Skeletal muscle satellite cell (primary cell): ENCODE data around the gene ICAM2.

Source experiments
- H3K27me3 ChIP-seq: 2 replicates; pipeline ENCODE4 v1.7.0; 2013; ENCODE audit warnings: low read length; ENCODE audit not compliant: control insufficient read depth, insufficient read depth
- H3K36me3 ChIP-seq: 2 replicates; pipeline ENCODE4 v1.7.0; 2013; ENCODE audit warnings: mild to moderate bottlenecking, control low read depth, low read length; ENCODE audit not compliant: insufficient read depth
- H3K4me1 ChIP-seq: 2 replicates; pipeline ENCODE4 v1.7.0; 2013; ENCODE audit warnings: low read length; ENCODE audit not compliant: control insufficient read depth, insufficient read depth
- H3K4me2 ChIP-seq: 2 replicates; pipeline ENCODE4 v1.7.0; 2013; ENCODE audit warnings: mild to moderate bottlenecking, low read length
- H3K4me3 ChIP-seq: 2 replicates; pipeline ENCODE4 v1.7.0; 2013; ENCODE audit warnings: low read length
- H3K9ac ChIP-seq: 2 replicates; pipeline ENCODE4 v1.7.0; 2013; ENCODE audit warnings: mild to moderate bottlenecking, low read depth, low read length, moderate library complexity
- H3K9me3 ChIP-seq: replicated peaks from 2 replicates; pipeline ENCODE4 v1.7.0; 2013; ENCODE audit warnings: mild to moderate bottlenecking, control low read depth, low read length

Gene ICAM2

GRCh38 chr17:64041912-64042311, 21.5 kb upstream of the ICAM2 start:
- no peak overlapping the region for H3K9ac ChIP-seq
- no peaks in the 10 kb centered on the region for H3K27me3 ChIP-seq
- H3K4me2 ChIP-seq: no peak overlapping the region
- no peaks in the 10 kb centered on the region for H3K9me3 ChIP-seq
- peaks cover 3% of the 10 kb centered on the region for H3K4me1 ChIP-seq
- H3K4me3 ChIP-seq: no peak overlapping the region
- H3K36me3 ChIP-seq: peaks cover 55% of the 10 kb centered on the region

- H3K27me3 ChIP-seq: no peaks in the 10 kb centered on the region
- peaks cover 3% of the 10 kb centered on the region for H3K4me1 ChIP-seq
- H3K9ac ChIP-seq: no peak overlapping the region
- H3K4me2 ChIP-seq: no peak overlapping the region
- peaks cover 41% of the 10 kb centered on the region for H3K36me3 ChIP-seq
- no peaks in the 10 kb centered on the region for H3K9me3 ChIP-seq
- no peak overlapping the region for H3K4me3 ChIP-seq
Observed at GRCh38 chr17:64040206-64040605, 19.8 kb upstream of the ICAM2 start.

- no peaks in the 10 kb centered on the region for H3K27me3 ChIP-seq
- no peak overlapping the region for H3K4me3 ChIP-seq
- no peaks in the 10 kb centered on the region for H3K9me3 ChIP-seq
- no peak overlapping the region for H3K9ac ChIP-seq
- peaks cover 30% of the 10 kb centered on the region for H3K36me3 ChIP-seq
- H3K4me2 ChIP-seq: no peak overlapping the region
- peaks cover 3% of the 10 kb centered on the region for H3K4me1 ChIP-seq
Observed at GRCh38 chr17:64039106-64039400, 18.6 kb upstream of the ICAM2 start.

GRCh38 chr17:64038331-64039105, 18.1 kb upstream of the ICAM2 start:
- no peaks in the 10 kb centered on the region for H3K9me3 ChIP-seq
- peaks cover 3% of the 10 kb centered on the region for H3K4me1 ChIP-seq
- H3K9ac ChIP-seq: no peak overlapping the region
- peaks cover 24% of the 10 kb centered on the region for H3K36me3 ChIP-seq
- no peak overlapping the region for H3K4me2 ChIP-seq
- no peaks in the 10 kb centered on the region for H3K27me3 ChIP-seq
- H3K4me3 ChIP-seq: no peak overlapping the region

- H3K9ac ChIP-seq: no peak overlapping the region
- no peak overlapping the region for H3K4me3 ChIP-seq
- peaks cover 21% of the 10 kb centered on the region for H3K36me3 ChIP-seq
- no peaks in the 10 kb centered on the region for H3K9me3 ChIP-seq
- no peaks in the 10 kb centered on the region for H3K27me3 ChIP-seq
- H3K4me2 ChIP-seq: no peak overlapping the region
- H3K4me1 ChIP-seq: peaks cover under 1% of the 10 kb centered on the region
Observed at GRCh38 chr17:64037802-64038201, 17.4 kb upstream of the ICAM2 start.

- Histone ChIP-seq H3K36me3 (peaks cover 19% of the 10 kb centered on the region), H3K27me3 (no peaks in the 10 kb centered on the region), H3K4me1 (no peaks in the 10 kb centered on the region), H3K4me3 (no peak overlapping the region), H3K9me3 (no peaks in the 10 kb centered on the region), H3K9ac (no peak overlapping the region), H3K4me2 (no peak overlapping the region)
Observed at GRCh38 chr17:64037180-64037579, 16.7 kb upstream of the ICAM2 start.

- no peak overlapping the region for H3K4me3 ChIP-seq
- H3K9ac ChIP-seq: no peak overlapping the region
- H3K36me3 ChIP-seq: peaks cover 14% of the 10 kb centered on the region
- H3K27me3 ChIP-seq: no peaks in the 10 kb centered on the region
- no peaks in the 10 kb centered on the region for H3K9me3 ChIP-seq
- H3K4me2 ChIP-seq: no peak overlapping the region
- H3K4me1 ChIP-seq: no peaks in the 10 kb centered on the region
Observed at GRCh38 chr17:64036198-64036922, 15.9 kb upstream of the ICAM2 start.

- Histone ChIP-seq H3K36me3 (no peaks in the 10 kb centered on the region), H3K27me3 (no peaks in the 10 kb centered on the region), H3K4me2 (no peak overlapping the region), H3K9ac (no peak overlapping the region), H3K4me3 (no peak overlapping the region), H3K9me3 (no peaks in the 10 kb centered on the region), H3K4me1 (no peaks in the 10 kb centered on the region)
Observed at GRCh38 chr17:64032081-64032480, 11.6 kb upstream of the ICAM2 start.

GRCh38 chr17:64028874-64029464, 8.5 kb upstream of the ICAM2 start:
- peaks cover 3% of the 10 kb centered on the region for H3K4me1 ChIP-seq
- no peak overlapping the region for H3K4me3 ChIP-seq
- H3K4me2 ChIP-seq: no peak overlapping the region
- no peaks in the 10 kb centered on the region for H3K27me3 ChIP-seq
- H3K36me3 ChIP-seq: no peaks in the 10 kb centered on the region
- H3K9ac ChIP-seq: no peak overlapping the region
- H3K9me3 ChIP-seq: no peaks in the 10 kb centered on the region

GRCh38 chr17:64025732-64026294, 5.4 kb upstream of the ICAM2 start:
- Histone ChIP-seq H3K9me3 (no peaks in the 10 kb centered on the region), H3K9ac (no peak overlapping the region), H3K4me2 (peak overlapping the region; percentile 67), H3K36me3 (no peaks in the 10 kb centered on the region), H3K27me3 (no peaks in the 10 kb centered on the region), H3K4me3 (peak overlapping the region; percentile 31), H3K4me1 (peaks cover 3% of the 10 kb centered on the region)

GRCh38 chr17:64024781-64025731, 4.6 kb upstream of the ICAM2 start:
- no peaks in the 10 kb centered on the region for H3K36me3 ChIP-seq

More at GRCh38 chr17:64024781-64025731, 4.6 kb upstream of the ICAM2 start:
- H3K9me3 ChIP-seq: no peaks in the 10 kb centered on the region
- H3K4me2 ChIP-seq: no peak overlapping the region
- peaks cover 5% of the 10 kb centered on the region for H3K27me3 ChIP-seq
- no peak overlapping the region for H3K4me3 ChIP-seq
- H3K4me1 ChIP-seq: peaks cover 7% of the 10 kb centered on the region
- no peak overlapping the region for H3K9ac ChIP-seq
